Measurements from ENCODE around the gene ADD2. TPM values are rescaled to one million over a fixed set of nuclear protein-coding genes. Genes with fewer than 3 reads are reported as not detected.
"Not testable (repeated sequence)": the region's sequence is repeated elsewhere in the genome, so short reads cannot be mapped to it uniquely, and the experiment has no call there.

The ADD2 gene
- total RNA-seq, 1 experiment from 2014 or later = 0.08 TPM

DNA sequence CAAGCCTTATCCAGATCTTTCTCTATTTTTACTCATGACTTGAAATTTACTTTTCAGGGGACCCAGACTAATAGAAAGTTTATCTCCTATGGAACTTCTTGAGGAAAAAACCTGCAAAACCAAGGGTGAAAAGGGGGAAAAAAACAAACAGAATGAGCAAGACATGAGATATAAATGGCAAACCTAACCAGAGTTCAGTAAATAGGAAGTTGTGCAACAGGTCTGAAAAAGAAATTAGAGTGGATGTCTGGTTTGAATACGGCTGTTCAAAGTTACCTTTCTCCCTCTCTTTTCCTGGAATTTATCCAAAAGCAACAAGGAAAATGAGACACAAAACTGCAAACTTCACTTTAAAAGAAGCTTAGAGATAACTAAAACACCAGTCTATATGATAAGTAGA lies 135.6 kb downstream of the ADD2 start:
- Histone ChIP-seq H3K27me3 (peaks cover 10% of the 10 kb centered on the region; the same call in 1 of the 2 replicates), H3K27ac (no peak overlapping the region), H3K4me3 (no peak overlapping the region), H3K36me3 (no peaks in the 10 kb centered on the region), H3K9me3 (replicated peaks) (peaks cover 15% of the 10 kb centered on the region; the same call in 1 of the 2 replicates), H3K4me1 (no peaks in the 10 kb centered on the region)
- DNase-seq = no peak

DNA sequence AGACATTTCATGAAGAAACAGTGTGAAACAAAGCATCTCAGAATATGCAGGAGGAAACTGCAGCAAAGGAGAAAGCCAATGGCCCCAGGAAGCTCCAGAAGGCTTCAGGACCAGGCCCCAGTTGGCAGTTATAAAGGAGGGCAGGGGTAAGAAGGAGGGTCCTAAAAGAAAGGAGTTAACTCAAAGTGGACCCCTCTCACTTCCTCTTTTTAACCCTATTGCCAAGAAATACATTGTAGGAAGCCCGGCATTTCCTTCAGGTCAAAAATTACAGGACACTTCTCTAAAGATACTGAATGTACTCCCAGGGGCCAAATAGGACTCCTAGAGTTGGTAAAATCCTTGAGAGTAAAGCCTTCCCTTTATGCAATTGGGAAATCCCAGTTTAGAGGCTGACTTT lies 137.2 kb downstream of the ADD2 start:
- Histone ChIP-seq H3K9me3 (replicated peaks) (peaks cover 15% of the 10 kb centered on the region; the same call in 1 of the 2 replicates), H3K27ac (no peak overlapping the region), H3K36me3 (no peaks in the 10 kb centered on the region), H3K27me3 (peaks cover 15% of the 10 kb centered on the region; the same call in 1 of the 2 replicates), H3K4me1 (no peaks in the 10 kb centered on the region), H3K4me3 (no peak overlapping the region)
- no peak for DNase-seq

DNA sequence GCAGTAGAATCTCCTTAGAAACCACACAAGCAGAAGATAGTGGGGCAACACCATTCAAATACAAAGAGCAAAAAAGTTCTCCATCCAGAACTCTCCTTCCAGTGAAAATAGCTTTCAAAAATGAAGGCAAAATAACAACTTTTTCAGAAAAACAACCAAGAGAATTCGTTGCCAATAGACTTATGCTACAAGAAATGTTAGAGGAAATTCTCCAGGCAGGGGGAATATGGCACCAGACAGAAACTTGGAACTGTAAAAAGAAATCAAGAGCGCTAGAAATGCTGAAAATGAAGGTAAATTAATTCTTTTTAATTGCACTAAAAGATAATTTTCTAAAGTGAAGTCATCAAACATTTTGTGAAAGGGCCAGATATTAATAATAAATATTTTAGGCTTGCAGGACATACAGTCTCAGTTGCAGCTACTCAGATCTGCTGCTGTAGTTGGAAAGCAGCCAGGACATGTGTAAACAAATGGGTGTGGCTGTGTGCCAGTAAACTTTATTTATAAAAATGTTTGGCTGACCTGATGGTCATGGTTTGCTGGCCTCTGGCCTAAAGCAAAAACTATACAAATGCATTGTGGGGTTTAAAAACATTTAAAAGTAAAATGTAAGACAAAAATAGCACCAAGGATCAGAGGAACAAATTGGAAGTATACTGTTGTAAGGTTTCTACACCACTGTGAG lies 140.6 kb downstream of the ADD2 start:
- H3K9me3 ChIP-seq (replicated peaks) = peaks cover 8% of the 10 kb centered on the region; the same call in 1 of the 2 replicates
- no peaks in the 10 kb centered on the region for H3K4me1 ChIP-seq
- H3K4me3 ChIP-seq = no peak overlapping the region
- DNase-seq = peak in 1 of 2 experiments; percentile 58
- H3K27ac ChIP-seq = no peak overlapping the region
- H3K36me3 ChIP-seq = no peaks in the 10 kb centered on the region
- peaks cover 15% of the 10 kb centered on the region; the same call in 1 of the 2 replicates for H3K27me3 ChIP-seq

DNA sequence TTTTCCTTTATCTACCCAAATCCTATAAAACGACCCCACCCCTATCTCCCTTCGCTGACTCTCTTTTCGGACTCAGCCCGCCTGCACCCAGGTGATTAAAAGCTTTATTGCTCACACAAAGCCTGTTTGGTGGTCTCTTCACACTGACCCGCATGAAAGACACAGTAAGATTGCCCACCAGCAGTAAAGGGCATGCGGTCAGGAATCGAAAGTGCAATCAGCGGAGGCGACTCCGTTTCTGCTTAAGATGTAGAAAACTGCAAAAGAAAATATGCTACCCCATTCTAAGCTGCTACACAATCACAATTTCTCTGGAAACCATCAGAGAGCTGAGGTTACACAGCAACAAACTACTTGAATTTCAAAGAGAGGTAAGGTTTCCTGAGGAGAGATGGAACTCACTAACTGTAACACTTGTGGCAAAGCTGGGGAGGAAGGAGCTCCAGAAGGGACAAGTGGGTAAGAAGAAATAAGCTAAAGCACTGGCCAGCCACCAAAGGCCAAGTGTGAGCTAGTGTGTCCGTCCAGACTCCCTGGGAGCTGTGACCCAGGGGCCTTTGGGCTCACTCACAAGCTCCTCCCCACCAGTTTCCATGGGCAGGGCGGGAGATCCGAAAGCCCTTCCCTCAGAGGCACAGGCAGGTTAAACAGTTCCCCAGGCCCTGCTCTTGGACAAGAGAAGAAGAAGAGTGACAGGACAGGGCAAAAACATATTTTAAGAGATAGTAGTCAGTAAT lies 141.6 kb downstream of the ADD2 start:
- H3K27ac ChIP-seq = no peak overlapping the region
- H3K4me3 ChIP-seq = no peak overlapping the region
- no peak for DNase-seq
- no peaks in the 10 kb centered on the region for H3K4me1 ChIP-seq
- peaks cover 15% of the 10 kb centered on the region; the same call in 1 of the 2 replicates for H3K27me3 ChIP-seq
- H3K36me3 ChIP-seq = no peaks in the 10 kb centered on the region
- peaks cover 8% of the 10 kb centered on the region; the same call in 1 of the 2 replicates for H3K9me3 ChIP-seq (replicated peaks)

DNA sequence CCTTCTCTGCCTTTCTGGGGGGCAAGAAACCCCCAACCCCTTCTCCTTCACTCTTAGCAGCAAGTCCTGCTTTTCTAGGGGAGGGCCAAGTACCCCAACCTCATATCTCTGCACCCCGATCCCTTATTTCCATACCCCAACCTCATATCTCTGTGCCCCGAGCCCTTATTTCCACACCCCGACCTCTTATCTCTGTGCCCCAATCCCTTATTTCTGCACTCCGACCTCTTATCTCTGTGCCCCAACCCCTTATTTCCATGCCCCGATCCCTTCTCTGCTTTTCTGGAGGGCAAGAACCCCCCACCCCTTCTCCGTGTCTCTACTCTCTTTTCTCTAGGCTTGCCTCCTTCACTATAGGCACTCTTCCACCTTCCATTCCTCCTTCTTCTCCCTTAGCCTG lies 146.5 kb downstream of the ADD2 start:
- H3K27me3 ChIP-seq; H3K27ac ChIP-seq; H3K36me3 ChIP-seq; H3K4me3 ChIP-seq; H3K4me1 ChIP-seq; H3K9me3 ChIP-seq (replicated peaks); DNase-seq: not testable (repeated sequence)

DNA sequence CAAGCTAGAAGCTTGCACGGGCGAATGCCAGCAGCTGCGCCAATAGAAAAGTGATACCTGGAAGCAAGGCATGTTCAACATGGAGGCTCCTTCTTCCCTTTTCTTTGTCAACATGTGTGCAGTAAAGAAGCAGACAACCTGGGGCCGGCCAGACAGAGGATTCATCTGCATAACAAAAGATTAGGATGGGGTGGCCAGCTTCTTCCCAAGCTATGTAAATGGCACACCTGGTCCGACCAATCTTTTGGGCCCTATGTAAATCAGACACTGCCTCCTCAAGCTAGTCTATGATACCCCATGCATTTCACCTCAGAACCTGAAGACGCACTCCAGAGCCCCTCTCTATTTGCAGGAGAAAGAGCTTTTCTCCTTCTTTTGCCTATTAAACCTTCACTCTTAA lies 148.0 kb downstream of the ADD2 start:
- Histone ChIP-seq H3K4me3 (no peak overlapping the region), H3K36me3 (no peaks in the 10 kb centered on the region), H3K9me3 (replicated peaks) (no peaks in the 10 kb centered on the region), H3K27me3 (peaks cover 4% of the 10 kb centered on the region; the same call in 1 of the 2 replicates), H3K27ac (no peak overlapping the region), H3K4me1 (peaks cover 3% of the 10 kb centered on the region; the same call in 1 of the 2 replicates)
- DNase-seq = no peak

DNA sequence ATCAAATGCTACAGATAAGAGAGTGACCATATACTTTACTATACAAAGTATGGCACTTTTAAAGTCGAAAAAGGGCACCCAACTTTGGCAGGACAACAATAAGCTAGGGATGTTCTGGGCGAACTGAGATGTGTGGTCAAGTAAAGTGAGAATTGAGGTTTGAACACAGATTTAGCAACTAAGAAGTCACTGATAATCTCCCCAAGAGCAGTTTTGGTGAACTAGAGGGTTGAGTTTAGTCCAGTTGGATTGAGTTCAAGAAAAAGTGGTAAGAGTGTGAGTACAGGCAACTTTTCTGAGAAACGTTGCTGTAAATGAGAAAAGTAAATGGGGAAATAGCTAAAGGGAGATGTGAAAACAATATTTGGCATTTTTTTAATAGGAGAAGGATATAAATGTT lies 148.8 kb downstream of the ADD2 start:
- no peak overlapping the region for H3K27ac ChIP-seq
- no peak overlapping the region for H3K4me3 ChIP-seq
- DNase-seq = no peak
- H3K36me3 ChIP-seq = no peaks in the 10 kb centered on the region
- H3K27me3 ChIP-seq = peaks cover 4% of the 10 kb centered on the region; the same call in 1 of the 2 replicates
- H3K4me1 ChIP-seq = peaks cover 3% of the 10 kb centered on the region; the same call in 1 of the 2 replicates
- no peaks in the 10 kb centered on the region for H3K9me3 ChIP-seq (replicated peaks)

- H3K4me3 ChIP-seq = no peak overlapping the region
- no peaks in the 10 kb centered on the region for H3K36me3 ChIP-seq
- no peak overlapping the region for H3K27ac ChIP-seq
- no peak for DNase-seq
- H3K27me3 ChIP-seq = peaks cover 4% of the 10 kb centered on the region; the same call in 1 of the 2 replicates
- peaks cover 3% of the 10 kb centered on the region; the same call in 1 of the 2 replicates for H3K4me1 ChIP-seq
- H3K9me3 ChIP-seq (replicated peaks) = no peaks in the 10 kb centered on the region
Measured at GRCh38 chr2:70616168-70616694, 151.8 kb downstream of the ADD2 start.

DNA sequence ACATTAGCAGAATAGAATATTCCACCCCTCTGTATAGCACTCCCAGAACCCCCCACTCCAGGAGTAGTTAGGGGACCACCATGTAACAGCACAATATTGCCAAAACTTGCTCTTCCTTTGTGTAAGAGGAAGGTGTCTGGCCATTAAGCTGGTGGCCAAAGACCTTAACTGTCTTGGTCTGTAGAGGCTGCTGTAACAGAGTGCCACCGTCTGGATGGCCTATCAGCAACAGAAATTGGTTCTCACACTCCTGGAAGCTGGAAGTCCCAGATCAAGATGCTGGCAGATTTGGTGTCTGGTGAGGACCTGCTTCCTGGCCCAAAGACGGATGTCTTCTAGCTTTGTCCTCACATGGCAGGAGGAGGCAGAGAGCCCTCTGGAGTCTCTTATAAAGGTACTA lies 152.8 kb downstream of the ADD2 start:
- Histone ChIP-seq H3K27me3 (peaks cover 3% of the 10 kb centered on the region; the same call in 1 of the 2 replicates), H3K9me3 (replicated peaks) (no peaks in the 10 kb centered on the region), H3K4me3 (no peak overlapping the region), H3K4me1 (peaks cover 3% of the 10 kb centered on the region; the same call in 1 of the 2 replicates), H3K27ac (no peak overlapping the region), H3K36me3 (no peaks in the 10 kb centered on the region)
- DNase-seq = no peak

DNA sequence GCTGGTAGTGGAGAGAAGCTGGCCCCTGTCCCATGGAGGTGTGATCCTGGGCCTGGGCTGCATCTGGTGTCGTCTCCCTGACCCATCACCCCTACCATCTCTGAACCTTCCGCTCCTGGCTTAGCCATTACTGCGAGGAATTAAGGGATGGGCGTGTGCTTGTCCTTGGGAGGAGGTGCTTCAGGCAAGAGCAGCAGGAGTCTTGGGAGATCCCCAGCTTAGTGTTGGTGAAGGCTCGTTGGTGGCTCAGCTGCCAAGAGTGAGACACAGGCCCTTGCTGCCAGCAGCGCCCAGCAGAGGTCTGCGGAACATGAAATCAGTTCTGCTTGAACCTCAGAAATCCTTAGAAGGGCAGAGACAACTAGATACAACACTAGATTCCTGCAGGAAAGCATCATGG lies 154.5 kb downstream of the ADD2 start:
- no peak overlapping the region for H3K4me3 ChIP-seq
- no peaks in the 10 kb centered on the region for H3K27me3 ChIP-seq
- DNase-seq = no peak
- H3K9me3 ChIP-seq (replicated peaks) = no peaks in the 10 kb centered on the region
- no peaks in the 10 kb centered on the region for H3K36me3 ChIP-seq
- H3K27ac ChIP-seq = no peak overlapping the region
- H3K4me1 ChIP-seq = peaks cover 6% of the 10 kb centered on the region; the same call in 1 of the 2 replicates

- peaks cover 8% of the 10 kb centered on the region; the same call in 1 of the 2 replicates for H3K4me1 ChIP-seq
- no peak overlapping the region for H3K27ac ChIP-seq
- H3K4me3 ChIP-seq = no peak overlapping the region
- DNase-seq = no peak
- no peaks in the 10 kb centered on the region for H3K36me3 ChIP-seq
- no peaks in the 10 kb centered on the region for H3K27me3 ChIP-seq
- H3K9me3 ChIP-seq (replicated peaks) = no peaks in the 10 kb centered on the region
Measured at GRCh38 chr2:70612574-70612973, 155.4 kb downstream of the ADD2 start.

DNA sequence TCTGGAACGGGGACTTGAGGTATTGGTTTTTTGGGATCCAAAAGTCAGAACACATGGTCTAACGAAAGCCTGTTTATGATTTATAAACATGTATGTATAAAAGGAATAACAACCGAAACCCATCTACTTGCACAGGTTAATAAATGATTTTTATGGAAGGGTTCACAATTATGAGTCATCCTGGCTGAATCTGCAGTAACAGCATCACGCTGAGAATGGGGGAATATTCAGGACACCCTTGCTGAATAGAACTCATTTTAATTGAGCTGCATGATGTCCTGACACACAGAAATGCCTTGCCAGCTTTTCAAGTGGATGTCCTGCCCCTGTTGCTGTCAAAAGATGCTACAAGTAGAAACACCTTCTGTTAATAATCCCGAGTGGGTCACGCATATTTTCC lies 159.6 kb downstream of the ADD2 start:
- H3K36me3 ChIP-seq = no peaks in the 10 kb centered on the region
- H3K9me3 ChIP-seq (replicated peaks) = no peaks in the 10 kb centered on the region
- H3K27me3 ChIP-seq = no peaks in the 10 kb centered on the region
- DNase-seq = no peak
- H3K4me3 ChIP-seq = no peak overlapping the region
- peaks cover 9% of the 10 kb centered on the region; the same call in 1 of the 2 replicates for H3K4me1 ChIP-seq
- no peak overlapping the region for H3K27ac ChIP-seq

DNA sequence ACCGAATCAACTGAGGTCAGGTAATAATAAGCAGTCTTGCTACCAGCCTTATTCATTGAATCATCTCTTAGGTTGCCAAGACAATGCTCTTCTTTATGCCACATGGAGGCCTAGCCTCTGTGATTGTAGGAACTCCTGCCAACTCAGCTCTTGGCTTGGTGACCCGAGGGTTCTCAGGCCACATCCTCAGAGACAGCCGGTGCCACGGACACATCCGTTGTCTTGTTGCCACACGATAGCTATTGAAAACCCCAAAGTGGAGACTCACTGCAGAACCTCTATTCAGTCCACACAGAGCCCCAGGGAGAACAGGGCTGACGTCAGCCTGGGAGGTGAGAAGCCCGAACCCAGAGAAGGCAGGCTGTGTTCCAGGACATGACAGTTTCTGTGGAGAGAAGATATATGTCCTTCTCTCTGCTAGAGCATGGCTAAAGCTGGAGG lies 160.9 kb downstream of the ADD2 start:
- Histone ChIP-seq H3K4me3 (no peak overlapping the region), H3K4me1 (peaks cover 9% of the 10 kb centered on the region; the same call in 1 of the 2 replicates), H3K36me3 (no peaks in the 10 kb centered on the region), H3K27me3 (no peaks in the 10 kb centered on the region), H3K9me3 (replicated peaks) (no peaks in the 10 kb centered on the region), H3K27ac (no peak overlapping the region)
- peak; percentile 15 to 46 for DNase-seq
